H1 (cell line): ENCODE measurements around the gene PIGC. TPM values are rescaled to one million over a fixed set of nuclear protein-coding genes. Genes with fewer than 3 reads are reported as not detected.

Source experiments
- CTCF ChIA-PET: fragments of 300-600 bp; sonication (Branson Sonifier 250); formaldehyde crosslinking; loops from one replicate; lab custom pipeline; 2021; ENCODE audit not compliant: partially characterized antibody; lab: Charles Lee
- POLR2A ChIA-PET: fragments of 300-600 bp; sonication (Branson Sonifier 250); formaldehyde crosslinking; loops from one replicate; lab custom pipeline; 2021; ENCODE audit warnings: inconsistent platforms; ENCODE audit not compliant: partially characterized antibody; lab: Charles Lee
- DNase-seq, 2 experiments: peaks; one replicate each; pipeline versions ENCODE4 v3.0.0 to v3.0.0-alpha.2; 2010 to 2022; ENCODE audit warnings: low spot score in 2 of 2, low read depth in 1 of 2, mixed read lengths in 1 of 2
- FAIRE-seq: peaks from 2 replicates; lab custom pipeline; 2011; peaks lifted over from hg19 to GRCh38; lab: Jason Lieb, UNC
- H2AFZ ChIP-seq: 2 replicates; pipeline ENCODE4 v1.8.1; 2012; ENCODE audit warnings: low read length, inconsistent platforms
- H2AK5ac ChIP-seq: 2 replicates; pipeline ENCODE4 v1.6.1; 2013; ENCODE audit warnings: low read depth, low read length
- H2BK120ac ChIP-seq: replicated peaks from 2 replicates; pipeline ENCODE3; 2013; ENCODE audit warnings: low read depth, low read length, inconsistent platforms
- H2BK12ac ChIP-seq: 2 replicates; pipeline ENCODE4 v1.6.1; 2013; ENCODE audit warnings: low read depth, low read length
- H2BK15ac ChIP-seq: 2 replicates; pipeline ENCODE4 v1.6.1; 2013; ENCODE audit warnings: low read length
- H2BK20ac ChIP-seq: 2 replicates; pipeline ENCODE4 v1.6.1; 2013; ENCODE audit warnings: low read length
- H2BK5ac ChIP-seq: 2 replicates; pipeline ENCODE4 v1.6.1; 2013; ENCODE audit warnings: low read depth, low read length
- H3K14ac ChIP-seq: 2 replicates; pipeline ENCODE4 v1.6.1; 2013; ENCODE audit warnings: inconsistent platforms; ENCODE audit not compliant: insufficient read length
- H3K18ac ChIP-seq: 2 replicates; pipeline ENCODE4 v1.6.1; 2013; ENCODE audit warnings: low read length; ENCODE audit errors: extremely low read depth
- H3K23ac ChIP-seq: 2 replicates; pipeline ENCODE4 v1.6.1; 2013; ENCODE audit warnings: inconsistent platforms; ENCODE audit not compliant: insufficient read length
- H3K23me2 ChIP-seq: 2 replicates; pipeline ENCODE4 v1.6.1; 2013; ENCODE audit warnings: low read depth, low read length
- H3K27ac ChIP-seq: 2 replicates; pipeline ENCODE4 v1.6.1; 2011; ENCODE audit warnings: low read depth, low read length, inconsistent platforms
- H3K27me3 ChIP-seq, 4 experiments: replicated peaks in 1 of 4; 1 replicate in 1 of 4; 2 replicates in 3 of 4; pipeline versions ENCODE4 v1.6.1 to v1.8.1; 2011 to 2013; ENCODE audit warnings: low read length in 3 of 4, mild to moderate bottlenecking in 3 of 4, inconsistent platforms in 2 of 4, mixed read lengths in 2 of 4, moderate library complexity in 1 of 4; ENCODE audit not compliant: control insufficient read depth in 3 of 4, insufficient read depth in 3 of 4; ENCODE audit errors: extremely low read depth in 1 of 4
- H3K36me3 ChIP-seq, 4 experiments: 2 replicates each; pipeline versions ENCODE4 v1.6.1 to v1.8.1; 2011 to 2013; ENCODE audit warnings: mild to moderate bottlenecking in 4 of 4, low read length in 3 of 4, moderate library complexity in 2 of 4, control low read depth in 1 of 4, inconsistent platforms in 1 of 4; ENCODE audit not compliant: insufficient read depth in 4 of 4, control insufficient read depth in 2 of 4
- H3K4ac ChIP-seq: replicated peaks from 2 replicates; pipeline ENCODE3; 2013; ENCODE audit warnings: low read length, low read depth, mixed read lengths, inconsistent platforms; ENCODE audit not compliant: insufficient read length
- H3K4me1 ChIP-seq, 4 experiments: replicated peaks in 1 of 4; 1 replicate in 1 of 4; 2 replicates in 3 of 4; pipeline versions ENCODE4 v1.6.1 to v1.8.1; 2011 to 2013; ENCODE audit warnings: low read length in 3 of 4, inconsistent platforms in 2 of 4, mixed read lengths in 1 of 4; ENCODE audit not compliant: insufficient read depth in 4 of 4, control insufficient read depth in 3 of 4
- H3K4me2 ChIP-seq, 2 experiments: 2 replicates each; pipeline versions ENCODE4 v1.6.1 to v1.8.1; 2011 to 2013; ENCODE audit warnings: low read depth in 2 of 2, low read length in 2 of 2, control low read depth in 1 of 2, inconsistent platforms in 1 of 2, mild to moderate bottlenecking in 1 of 2; ENCODE audit not compliant: insufficient read depth in 1 of 2
- H3K4me3 ChIP-seq, 4 experiments: fragments of 200-600, 300-600 bp in 1 of 4; sonication (generic), shearing (Covaris generic), sonication (Bioruptor Twin) in 1 of 4; 2 replicates each; pipeline versions ENCODE4 v1.5.1 to v1.8.1; 2011 to 2016; ENCODE audit warnings: low read length in 4 of 4, low read depth in 3 of 4, control low read depth in 2 of 4, inconsistent platforms in 2 of 4, mild to moderate bottlenecking in 2 of 4, mixed read lengths in 1 of 4, moderate library complexity in 1 of 4; ENCODE audit not compliant: insufficient read depth in 2 of 4; ENCODE audit errors: extremely low read depth in 1 of 4
- H3K56ac ChIP-seq: replicated peaks from 2 replicates; pipeline ENCODE3; 2013; ENCODE audit warnings: low read depth, mild to moderate bottlenecking, mixed read lengths, low read length, inconsistent platforms; ENCODE audit not compliant: insufficient read length
- H3K79me1 ChIP-seq: 2 replicates; pipeline ENCODE4 v1.6.1; 2013; ENCODE audit warnings: low read depth, low read length, control low read depth
- H3K79me2 ChIP-seq, 2 experiments: 2 replicates each; pipeline versions ENCODE4 v1.6.1 to v1.8.1; 2012 to 2013; ENCODE audit warnings: low read length in 2 of 2, mild to moderate bottlenecking in 2 of 2, inconsistent platforms in 1 of 2; ENCODE audit not compliant: insufficient read depth in 2 of 2, control insufficient read depth in 1 of 2
- H3K9ac ChIP-seq, 4 experiments: replicated peaks in 1 of 4; 1 replicate in 1 of 4; 2 replicates in 3 of 4; pipeline versions ENCODE4 v1.6.1 to v1.8.1; 2011 to 2013; ENCODE audit warnings: low read depth in 3 of 4, low read length in 3 of 4, control low read depth in 2 of 4, mild to moderate bottlenecking in 2 of 4, moderate library complexity in 2 of 4, inconsistent platforms in 1 of 4; ENCODE audit errors: extremely low read depth in 1 of 4
- H3K9me3 ChIP-seq, 2 experiments: 2 replicates each; pipeline versions ENCODE4 v1.6.1 to v1.8.1; 2012 to 2013; ENCODE audit warnings: mild to moderate bottlenecking in 2 of 2, moderate library complexity in 2 of 2, control low read depth in 1 of 2, inconsistent platforms in 1 of 2, low read depth in 1 of 2, low read length in 1 of 2, mixed read lengths in 1 of 2; ENCODE audit not compliant: insufficient read depth in 2 of 2
- H4K20me1 ChIP-seq, 2 experiments: replicated peaks in 1 of 2; 2 replicates each; pipeline versions ENCODE3 to v1.8.1; 2011 to 2013; ENCODE audit warnings: inconsistent platforms in 2 of 2, low read length in 2 of 2, mild to moderate bottlenecking in 1 of 2; ENCODE audit not compliant: insufficient read depth in 2 of 2, control insufficient read depth in 1 of 2
- H4K5ac ChIP-seq: 2 replicates; pipeline ENCODE4 v1.6.1; 2013; ENCODE audit warnings: low read length, low read depth, mixed read lengths, inconsistent platforms; ENCODE audit not compliant: insufficient read length
- H4K8ac ChIP-seq: 2 replicates; pipeline ENCODE4 v1.8.0; 2013; ENCODE audit warnings: mild to moderate bottlenecking, moderate library complexity, low read length, inconsistent platforms; ENCODE audit not compliant: insufficient read depth; ENCODE audit errors: extremely low read depth
- H4K91ac ChIP-seq: replicated peaks from 2 replicates; pipeline ENCODE3; 2013; ENCODE audit warnings: low read length, mixed read lengths, inconsistent platforms; ENCODE audit not compliant: insufficient read length
- ASH2L ChIP-seq: fragments of 200-600, 300-600 bp; sonication (generic); IDR thresholded peaks from one replicate; pipeline ENCODE4 v1.7.1; 2017; ENCODE audit warnings: low read length
- BCL11A ChIP-seq, 2 experiments: IDR thresholded peaks; one replicate each; pipeline ENCODE4 v1.6.1; 2011; ENCODE audit warnings: low read depth in 2 of 2, low read length in 2 of 2, mild to moderate bottlenecking in 2 of 2
- CBX8 ChIP-seq: fragments of 300-800, 300-1000 bp; sonication (generic); IDR thresholded peaks from 2 replicates; pipeline ENCODE4 v1.7.1; 2016; ENCODE audit warnings: low read depth, low read length, borderline replicate concordance
- CEBPB ChIP-seq: IDR thresholded peaks from 2 replicates; pipeline ENCODE4 v1.6.1; 2012; ENCODE audit warnings: low read depth, low read length
- CREB1 ChIP-seq: IDR thresholded peaks from 2 replicates; pipeline ENCODE4 v1.6.1; 2012; ENCODE audit warnings: inconsistent platforms
- HDAC2 ChIP-seq, 2 experiments: fragments of 300-600 bp in 1 of 2; sonication (generic) in 1 of 2; IDR thresholded peaks; 2 replicates each; pipeline ENCODE4 v1.6.1; 2011 to 2012; ENCODE audit warnings: low read depth in 2 of 2, low read length in 2 of 2, mild to moderate bottlenecking in 2 of 2, moderate library complexity in 2 of 2, borderline replicate concordance in 1 of 2, inconsistent platforms in 1 of 2
- POLR2A ChIP-seq, 2 experiments: IDR thresholded peaks; 1 replicate in 1 of 2; 2 replicates in 1 of 2; pipeline ENCODE4 v1.6.1; 2011; ENCODE audit warnings: low read depth in 2 of 2, low read length in 2 of 2, mild to moderate bottlenecking in 2 of 2; ENCODE audit errors: control extremely low read depth in 1 of 2
- polyA plus RNA-seq, 7 experiments: library from polyadenylated mRNA; depleted of rRNA in 3 of 7; stranded (reverse) in 5 of 7; unstranded in 2 of 7; fragments of >200 nt in 5 of 7; fragments of 200-250 nt in 2 of 7; gene quantifications; 1 replicate in 5 of 7; 2 replicates in 1 of 7; 4 replicates in 1 of 7; pipeline versions ENCODE4 v1.2.1 to v1.2.3, GENCODE V29; 2011 to 2013; ENCODE audit warnings: missing spikeins in 2 of 7, mixed read lengths in 2 of 7
- total RNA-seq: library from RNA; stranded (reverse); fragmentation: NEBNext Ultra II Directional; extraction: Animal tissue kit (Norgen Biotek cat#: 25700); gene quantifications from 2 replicates; pipeline ENCODE4 v1.2.1, GENCODE V29; 2021
- TF ChIP-seq, protein P1 (sequence below): IDR thresholded peaks from 2 replicates; pipeline ENCODE4 v1.6.1; 2012; ENCODE audit warnings: inconsistent platforms

Gene PIGC
- total and polyA plus RNA-seq, 2 of the 8 experiments (the other 6 are each of a cell fraction or from before 2014, with no cell fraction given), result 21.0 to 39.3 TPM

DNA sequence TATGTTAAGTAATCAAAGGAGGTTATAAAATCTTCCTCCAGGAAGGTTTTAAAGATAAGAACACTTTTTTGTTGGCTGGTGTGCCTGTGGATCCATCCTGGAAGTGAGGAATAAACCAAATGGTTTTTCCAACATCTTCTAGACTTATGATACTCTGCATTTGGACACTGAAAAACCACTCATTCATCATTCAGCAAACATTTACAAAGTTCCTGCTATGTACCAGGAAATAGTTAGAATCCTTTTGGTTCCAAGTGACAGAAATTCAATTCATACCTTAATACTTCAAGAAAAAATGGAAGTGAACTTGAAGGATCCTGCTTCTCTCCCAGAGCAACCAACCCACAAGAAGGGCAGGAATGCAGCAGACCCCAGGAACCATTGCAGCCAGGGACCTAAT lies 39.6 kb upstream of the PIGC start:
- no peaks in the 10 kb centered on the region for H3K79me1 ChIP-seq
- FAIRE-seq, result no peak
- POLR2A ChIA-PET, result no interaction called here
- TF ChIP-seq HDAC2 (IDR thresholded peaks at IDR 0.05; ENCODE audit: borderline replicate concordance in 1 of 2, low read depth in 2 of 2, low read length in 2 of 2) (no peak), POLR2A (IDR thresholded peaks at IDR 0.05; ENCODE audit: control extremely low read depth in 1 of 2, low read depth in 2 of 2, low read length in 2 of 2) (no peak), BCL11A (IDR thresholded peaks at IDR 0.05; ENCODE audit: low read depth in 2 of 2, low read length in 2 of 2) (no peak), CEBPB (no peak), CBX8 (no peak), ASH2L (no peak), CREB1 (no peak)
- TF ChIP-seq, protein P1, sequence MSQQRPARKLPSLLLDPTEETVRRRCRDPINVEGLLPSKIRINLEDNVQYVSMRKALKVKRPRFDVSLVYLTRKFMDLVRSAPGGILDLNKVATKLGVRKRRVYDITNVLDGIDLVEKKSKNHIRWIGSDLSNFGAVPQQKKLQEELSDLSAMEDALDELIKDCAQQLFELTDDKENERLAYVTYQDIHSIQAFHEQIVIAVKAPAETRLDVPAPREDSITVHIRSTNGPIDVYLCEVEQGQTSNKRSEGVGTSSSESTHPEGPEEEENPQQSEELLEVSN, result no peak

More for the DNA sequence above, 39.6 kb upstream of the PIGC start:
- H2AK5ac ChIP-seq, result no peak overlapping the region
- no peak overlapping the region for H3K23ac ChIP-seq
- H2BK12ac ChIP-seq, result no peak overlapping the region
- no peaks in the 10 kb centered on the region for H3K36me3 ChIP-seq
- H2AFZ ChIP-seq, result no peak overlapping the region
- no peak overlapping the region for H3K14ac ChIP-seq
- H2BK20ac ChIP-seq, result no peak overlapping the region
- no peak overlapping the region for H3K18ac ChIP-seq
- H2BK5ac ChIP-seq, result no peak overlapping the region
- no peak overlapping the region for H3K27ac ChIP-seq
- no peak overlapping the region for H3K9ac ChIP-seq
- CTCF ChIA-PET, result no interaction called here
- no peaks in the 10 kb centered on the region for H3K9me3 ChIP-seq
- DNase-seq, result no peak
- H4K91ac ChIP-seq, result no peak overlapping the region
- H3K4ac ChIP-seq, result no peak overlapping the region
- H3K4me3 ChIP-seq, result no peak overlapping the region
- no peak overlapping the region for H4K8ac ChIP-seq
- H3K4me2 ChIP-seq, result no peak overlapping the region
- H4K5ac ChIP-seq, result no peak overlapping the region
- no peak overlapping the region for H3K56ac ChIP-seq
- no peaks in the 10 kb centered on the region for H4K20me1 ChIP-seq
- H2BK15ac ChIP-seq, result no peak overlapping the region
- no peaks in the 10 kb centered on the region for H3K23me2 ChIP-seq
- H3K4me1 ChIP-seq, result no peaks in the 10 kb centered on the region; a peak in 1 of 7 replicates
- no peak overlapping the region for H2BK120ac ChIP-seq
- H3K79me2 ChIP-seq, result no peaks in the 10 kb centered on the region
- H3K27me3 ChIP-seq, result no peaks in the 10 kb centered on the region
